GM12878 (cell line): ENCODE measurements around the gene MROH2A. TPM values are rescaled to one million over a fixed set of nuclear protein-coding genes. Genes with fewer than 3 reads are reported as not detected.

Experiments used
- ATAC-seq: fragments of 200-7000 bp; cut with Tn5 transposase; 3 replicates; pipeline ENCODE4 v1.9.1; 2020; ENCODE audit warnings: mild to moderate bottlenecking, moderate library complexity
- BruUV-seq: library from RNA; stranded (reverse); fragments of 400-500 nt; replicated peaks from 2 replicates; lab custom pipeline; 2021; lab: Mats Ljungman, UMichigan
- CTCF ChIA-PET: fragments of 300-600 bp; sonication (Branson Sonifier 250); formaldehyde crosslinking; extraction: SDS; loops from one replicate; lab custom pipeline; 2021; ENCODE audit warnings: inconsistent platforms; lab: Yijun Ruan, JAX
- POLR2A ChIA-PET: fragments of 350-600 bp; formaldehyde crosslinking; extraction: SDS; loops from one replicate; lab custom pipeline; 2021; ENCODE audit warnings: inconsistent platforms; lab: Charles Lee
- RAD21 ChIA-PET: fragments of 300-600 bp; sonication (Branson Sonifier 250); formaldehyde crosslinking; loops from one replicate; lab custom pipeline; 2023; ENCODE audit warnings: antibody characterized with exemption; ENCODE audit not compliant: unreplicated experiment; lab: Charles Lee
- SMC1A ChIA-PET: fragments of 300-600 bp; sonication (Branson Sonifier 250); formaldehyde crosslinking; loops from one replicate; lab custom pipeline; 2023; ENCODE audit not compliant: unreplicated experiment, uncharacterized antibody; lab: Charles Lee
- DNase-seq: peaks from one replicate; pipeline ENCODE4 v3.0.0-alpha.2; 2011; ENCODE audit warnings: low read depth, low spot score
- FAIRE-seq: peaks from 3 replicates; lab custom pipeline; 2011; peaks lifted over from hg19 to GRCh38; lab: Jason Lieb, UNC
- H2AFZ ChIP-seq: 2 replicates; pipeline ENCODE4 v1.6.0; 2011; ENCODE audit warnings: low read depth, low read length, control low read depth; ENCODE audit not compliant: control insufficient read depth
- H3K27ac ChIP-seq: 2 replicates; pipeline ENCODE4 v1.5.1; 2011; ENCODE audit warnings: control low read depth; ENCODE audit not compliant: control insufficient read depth, insufficient read depth
- H3K27me3 ChIP-seq, 2 experiments: replicated peaks in 1 of 2; 2 replicates each; pipeline versions ENCODE4 v1.6.0 to v1.6.1; 2011; ENCODE audit warnings: low read length in 1 of 2; ENCODE audit not compliant: control insufficient read depth in 2 of 2, insufficient read depth in 2 of 2
- H3K36me3 ChIP-seq, 2 experiments: 2 replicates each; pipeline ENCODE4 v1.5.1; 2011; ENCODE audit warnings: low read length in 1 of 2; ENCODE audit not compliant: control insufficient read depth in 2 of 2, insufficient read depth in 2 of 2
- H3K4me1 ChIP-seq: 2 replicates; pipeline ENCODE4 v1.6.1; 2011; ENCODE audit warnings: mild to moderate bottlenecking, low read length, moderate library complexity, mixed read lengths; ENCODE audit not compliant: control insufficient read depth, insufficient read depth
- H3K4me2 ChIP-seq: 2 replicates; pipeline ENCODE4 v1.6.0; 2011; ENCODE audit warnings: control low read depth; ENCODE audit not compliant: control insufficient read depth, insufficient read depth
- H3K4me3 ChIP-seq: fragments of 200-600 bp; sonication (generic); 2 replicates; pipeline ENCODE4 v1.5.1; 2016
- H3K79me2 ChIP-seq: 2 replicates; pipeline ENCODE4 v1.6.0; 2011; ENCODE audit warnings: low read length; ENCODE audit not compliant: control insufficient read depth, insufficient read depth
- H3K9ac ChIP-seq: 2 replicates; pipeline ENCODE4 v1.8.0; 2011; ENCODE audit warnings: low read length, control low read depth, mixed read lengths; ENCODE audit not compliant: control insufficient read depth, insufficient read depth
- H3K9me3 ChIP-seq: replicated peaks from 3 replicates; pipeline ENCODE4 v1.5.1; 2011; ENCODE audit warnings: mild to moderate bottlenecking, low read length; ENCODE audit not compliant: control insufficient read depth, insufficient read depth
- H4K20me1 ChIP-seq: 2 replicates; pipeline ENCODE4 v1.6.0; 2011; ENCODE audit not compliant: control insufficient read depth, insufficient read depth
- ATF2 ChIP-seq: IDR thresholded peaks from 2 replicates; pipeline ENCODE4 v1.6.1; 2012; ENCODE audit warnings: low read length, inconsistent platforms
- CBX5 ChIP-seq: sonication (generic); IDR thresholded peaks from 2 replicates; pipeline ENCODE4 v1.6.1; 2016; ENCODE audit warnings: low read depth, moderate library complexity, mild to moderate bottlenecking, inconsistent platforms
- CEBPB ChIP-seq, 2 experiments: fragments of 150-350 bp in 1 of 2; IDR thresholded peaks; 2 replicates each; pipeline ENCODE4 v1.6.1; 2012 to 2014; ENCODE audit warnings: low read depth in 2 of 2, low read length in 2 of 2, borderline replicate concordance in 1 of 2, inconsistent platforms in 1 of 2
- CHD1 ChIP-seq: IDR thresholded peaks from 2 replicates; pipeline ENCODE4 v1.6.1; 2012; ENCODE audit warnings: low read depth, low read length, improper control_type of control experiment
- MLLT1 ChIP-seq: fragments of 450-650 bp; IDR thresholded peaks from 2 replicates; pipeline ENCODE4 v1.6.1; 2016; ENCODE audit warnings: mild to moderate bottlenecking
- NFYA ChIP-seq: IDR thresholded peaks from 2 replicates; pipeline ENCODE4 v1.6.1; 2011; ENCODE audit warnings: low read depth, mild to moderate bottlenecking, low read length, improper control_type of control experiment, borderline replicate concordance
- RBBP5 ChIP-seq: fragments of 200-600 bp; sonication (generic); conservative IDR thresholded peaks from 2 replicates; pipeline ENCODE4 v1.6.1; 2016
- RCOR1 ChIP-seq: conservative IDR thresholded peaks from 2 replicates; pipeline ENCODE4 v1.6.1; 2012; ENCODE audit warnings: low read depth, low read length, improper control_type of control experiment
- TARDBP ChIP-seq: IDR thresholded peaks from 2 replicates; pipeline ENCODE4 v1.6.1; 2016; ENCODE audit warnings: borderline replicate concordance
- WRNIP1 ChIP-seq: IDR thresholded peaks from 2 replicates; pipeline ENCODE4 v1.6.1; 2011; ENCODE audit warnings: low read depth, low read length, improper control_type of control experiment, borderline replicate concordance
- YY1 ChIP-seq: IDR thresholded peaks from 2 replicates; pipeline ENCODE4 v1.6.1; 2011; ENCODE audit warnings: low read depth, mild to moderate bottlenecking, low read length
- WGBS: methylation state at CpG from one replicate; pipeline ENCODE4 v1.1.6; 2016; ENCODE audit warnings: low lambda C conversion rate; ENCODE audit not compliant: insufficient replicate concordance, insufficient coverage; ENCODE audit errors: missing lambda C conversion rate; 5-methylcytosine and 5-hydroxymethylcytosine counted together
- in situ Hi-C: fragments of 300-500 bp; cut with MboI; formaldehyde crosslinking; loops from 9 replicates; pipeline ENCODE4 v1.14.3; 2018; ENCODE audit warnings: mixed read lengths
- intact Hi-C: fragments of 100-400 bp; cut with micrococcal nuclease; formaldehyde crosslinking; loops from one replicate; pipeline ENCODE4 v1.14.2; 2022; ENCODE audit not compliant: unreplicated experiment
- polyA plus RNA-seq, 11 experiments: library from polyadenylated mRNA; depleted of rRNA in 4 of 11; unstranded in 6 of 11; stranded (reverse) in 5 of 11; fragments of >200 nt; fragmentation: Nextera tagmentation in 4 of 11; fragmentation: Illumina TruSeq in 1 of 11; extraction: Ambion mirVana in 4 of 11; extraction: Trizol in 1 of 11; gene quantifications; 1 replicate in 1 of 11; 2 replicates in 10 of 11; pipeline versions ENCODE4 v1.2.1 to v1.2.3, GENCODE V29; 2011 to 2016; ENCODE audit warnings: inconsistent platforms in 2 of 11, missing spikeins in 2 of 11, low read depth in 1 of 11
- total RNA-seq, 4 experiments: library from RNA; depleted of rRNA in 3 of 4; stranded (reverse); fragments of >200 nt in 3 of 4; fragmentation: Illumina TruSeq in 1 of 4; extraction: Trizol in 1 of 4; gene quantifications; 2 replicates each; pipeline versions ENCODE4 v1.2.1 to v1.2.3, GENCODE V29; 2013 to 2021

Gene MROH2A
- total and polyA plus RNA-seq, 10 of the 15 experiments (the other 5 are each of a cell fraction or from before 2014, with no cell fraction given) = not detected

GRCh38 chr2:233772583-233772982 lies 5.5 kb upstream of the MROH2A start:
- H3K9ac ChIP-seq = no peak overlapping the region
- WGBS = 24% methylated on average over 5 of the region's 5 CpGs
- no peak for DNase-seq
- intact Hi-C loops (no loop called here), in situ Hi-C loops (no loop called here)
- H3K27ac ChIP-seq = no peak overlapping the region
- no peak overlapping the region for H3K4me3 ChIP-seq
- no peak for FAIRE-seq
- no peak for ATAC-seq
- H2AFZ ChIP-seq = no peak overlapping the region
- TF ChIP-seq RCOR1 (no peak), ATF2 (no peak), CHD1 (no peak), YY1 (no peak), WRNIP1 (no peak), TARDBP (no peak), CEBPB (IDR thresholded peaks at IDR 0.05; ENCODE audit: borderline replicate concordance in 1 of 2, low read depth in 2 of 2, low read length in 2 of 2) (no peak), CBX5 (no peak), NFYA (no peak), RBBP5 (no peak), MLLT1 (no peak)
- H3K27me3 ChIP-seq = no peaks in the 10 kb centered on the region
- H3K9me3 ChIP-seq = no peaks in the 10 kb centered on the region; the same call in 2 of the 3 replicates
- BruUV-seq = no TSS peak
- no peaks in the 10 kb centered on the region for H3K36me3 ChIP-seq
- ChIA-PET CTCF (no interaction called here), POLR2A (no interaction called here), SMC1A (no interaction called here), RAD21 (no interaction called here)
- H4K20me1 ChIP-seq = no peaks in the 10 kb centered on the region
- H3K4me2 ChIP-seq = no peak overlapping the region
- H3K4me1 ChIP-seq = no peaks in the 10 kb centered on the region
- no peaks in the 10 kb centered on the region for H3K79me2 ChIP-seq
